MM.1S (cell line): ENCODE measurements around the gene RAB1B.

Source experiments
- DNase-seq: peaks from one replicate; pipeline ENCODE4 v3.0.0-alpha.2; 2015
- H2AFZ ChIP-seq: fragments of 300-600 bp; sonication (generic); 2 replicates; pipeline ENCODE4 v1.6.0; 2016; ENCODE audit warnings: antibody characterized with exemption, low read length
- H3F3A ChIP-seq: fragments of 300-600 bp; sonication (generic); 2 replicates; pipeline ENCODE4 v1.6.1; 2016; ENCODE audit warnings: mild to moderate bottlenecking, antibody characterized with exemption, low read length, moderate library complexity, mixed read lengths; ENCODE audit not compliant: insufficient read depth
- H3K27ac ChIP-seq: fragments of 300-600 bp; sonication (generic); 2 replicates; pipeline ENCODE4 v1.5.1; 2016; ENCODE audit warnings: mild to moderate bottlenecking, low read length
- H3K27me3 ChIP-seq: fragments of 300-600 bp; sonication (generic); replicated peaks from 2 replicates; pipeline ENCODE4 v1.6.0; 2016; ENCODE audit warnings: low read length; ENCODE audit not compliant: insufficient read depth
- H3K36me3 ChIP-seq: fragments of 300-600 bp; sonication (generic); replicated peaks from 2 replicates; pipeline ENCODE4 v1.6.1; 2016; ENCODE audit warnings: mild to moderate bottlenecking, low read length, mixed read lengths; ENCODE audit not compliant: insufficient read depth
- H3K4me1 ChIP-seq: fragments of 300-600 bp; sonication (generic); 2 replicates; pipeline ENCODE4 v1.6.1; 2016; ENCODE audit warnings: low read length, mixed read lengths
- H3K4me2 ChIP-seq: fragments of 300-600 bp; sonication (generic); 2 replicates; pipeline ENCODE4 v1.6.0; 2016; ENCODE audit warnings: low read depth, low read length
- H3K4me3 ChIP-seq: fragments of 300-600 bp; sonication (generic); 2 replicates; pipeline ENCODE4 v1.5.1; 2016; ENCODE audit warnings: low read length, mixed read lengths
- H3K79me2 ChIP-seq: fragments of 300-600 bp; sonication (generic); 2 replicates; pipeline ENCODE4 v1.6.1; 2016; ENCODE audit warnings: mixed run types, low read length, mixed read lengths
- H3K9ac ChIP-seq: fragments of 300-600 bp; sonication (generic); 2 replicates; pipeline ENCODE4 v1.6.1; 2016; ENCODE audit warnings: low read length, mixed read lengths
- H3K9me2 ChIP-seq: fragments of 300-600 bp; sonication (generic); replicated peaks from 2 replicates; pipeline ENCODE4 v1.6.1; 2016; ENCODE audit warnings: mild to moderate bottlenecking, low read length, mixed read lengths; ENCODE audit not compliant: insufficient read depth
- H3K9me3 ChIP-seq: fragments of 300-600 bp; sonication (generic); replicated peaks from 2 replicates; pipeline ENCODE4 v1.6.1; 2016; ENCODE audit warnings: mild to moderate bottlenecking, low read length, mixed read lengths; ENCODE audit not compliant: insufficient read depth
- H4K20me1 ChIP-seq: fragments of 300-600 bp; sonication (generic); 2 replicates; pipeline ENCODE4 v1.6.1; 2016; ENCODE audit warnings: mild to moderate bottlenecking, low read length, moderate library complexity, mixed read lengths; ENCODE audit not compliant: insufficient read depth
- CTCF ChIP-seq: fragments of 300-600 bp; sonication (generic); IDR thresholded peaks from 2 replicates; pipeline ENCODE4 v1.5.1; 2016; ENCODE audit warnings: antibody characterized with exemption, low read length, mixed read lengths
- EZH2 ChIP-seq: fragments of 300-600 bp; sonication (generic); optimal IDR thresholded peaks from 2 replicates; pipeline ENCODE3; 2017; ENCODE audit warnings: low read depth, mild to moderate bottlenecking, antibody characterized with exemption, low read length, mixed read lengths
- EZH2phosphoT487 ChIP-seq: fragments of 300-600 bp; sonication (generic); IDR thresholded peaks from 2 replicates; pipeline ENCODE4 v1.6.1; 2018; ENCODE audit warnings: antibody characterized with exemption, low read length

RAB1B gene

DNA sequence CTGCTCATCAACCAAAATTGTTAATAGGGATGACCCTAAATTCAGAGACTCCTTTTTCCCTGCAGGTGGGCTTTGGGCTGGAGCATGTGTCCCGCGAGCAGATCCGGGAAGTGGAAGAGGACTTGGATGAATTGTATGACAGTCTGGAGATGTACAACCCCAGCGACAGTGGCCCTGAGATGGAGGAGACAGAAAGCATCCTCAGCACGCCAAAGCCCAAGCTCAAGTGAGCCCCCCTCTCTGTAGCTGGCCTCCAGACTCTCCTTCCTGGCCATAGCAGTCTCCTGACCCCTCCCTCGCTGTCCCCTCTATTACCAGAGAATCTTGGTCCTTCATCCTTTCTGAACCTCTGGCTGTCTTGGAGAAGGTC is 47.9 kb upstream of the RAB1B start:
- Histone ChIP-seq H3K4me2 (no peak overlapping the region), H3K79me2 (no peaks in the 10 kb centered on the region), H3K27me3 (no peaks in the 10 kb centered on the region), H3K9me2 (no peaks in the 10 kb centered on the region), H4K20me1 (no peaks in the 10 kb centered on the region), H3K9me3 (no peaks in the 10 kb centered on the region), H3K9ac (no peak overlapping the region), H3F3A (peaks cover 13% of the 10 kb centered on the region), H3K27ac (no peak overlapping the region), H3K4me1 (peaks cover 14% of the 10 kb centered on the region), H3K36me3 (no peaks in the 10 kb centered on the region), H2AFZ (no peak overlapping the region), H3K4me3 (no peak overlapping the region)
- DNase-seq: no peak
- no peak for TF ChIP-seq EZH2phosphoT487
- no peak for TF ChIP-seq EZH2
- TF ChIP-seq CTCF: no peak

GRCh38 chr11:66221012-66221411 is 47.4 kb upstream of the RAB1B start:
- Histone ChIP-seq H3K4me3 (no peak overlapping the region), H4K20me1 (no peaks in the 10 kb centered on the region), H3K27me3 (no peaks in the 10 kb centered on the region), H3K9ac (no peak overlapping the region), H3K9me3 (no peaks in the 10 kb centered on the region), H3K9me2 (no peaks in the 10 kb centered on the region), H3K4me2 (no peak overlapping the region), H2AFZ (no peak overlapping the region), H3K36me3 (no peaks in the 10 kb centered on the region), H3F3A (peaks cover 13% of the 10 kb centered on the region), H3K79me2 (no peaks in the 10 kb centered on the region), H3K4me1 (peaks cover 14% of the 10 kb centered on the region), H3K27ac (no peak overlapping the region; the same call in 1 of the 2 replicates)
- no peak for TF ChIP-seq EZH2
- TF ChIP-seq CTCF: no peak
- TF ChIP-seq EZH2phosphoT487: no peak
- DNase-seq: no peak

DNA sequence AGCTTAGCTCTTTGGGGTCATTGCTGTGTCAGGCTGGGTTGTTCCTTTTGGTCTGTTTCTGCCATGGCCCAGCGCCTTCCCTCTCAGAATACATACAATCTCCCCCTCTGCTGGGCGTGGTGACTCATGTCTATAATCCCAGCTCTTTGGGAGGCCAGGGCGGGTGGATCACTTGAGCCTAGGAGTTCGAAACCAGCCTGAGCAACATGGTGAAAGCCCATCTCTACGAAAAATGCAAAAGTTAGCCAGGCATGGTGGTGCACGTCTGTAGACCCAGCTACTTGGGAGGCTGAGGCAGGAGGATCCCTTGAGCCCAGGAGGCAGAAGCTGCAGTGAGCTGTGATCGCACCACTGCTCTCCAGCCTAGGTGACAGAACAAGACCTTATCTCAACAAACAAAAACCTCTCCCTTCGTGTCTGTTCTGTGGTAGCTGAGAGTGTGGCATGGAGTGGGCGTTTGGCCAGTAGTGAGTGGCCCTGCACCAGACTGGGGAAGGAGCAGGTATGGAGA is 46.7 kb upstream of the RAB1B start:
- no peaks in the 10 kb centered on the region for H3K9me3 ChIP-seq
- H3K4me1 ChIP-seq: peaks cover 14% of the 10 kb centered on the region
- peaks cover 13% of the 10 kb centered on the region for H3F3A ChIP-seq
- peak overlapping the region; percentile 2; the same call in 1 of the 2 replicates for H3K4me3 ChIP-seq
- H3K79me2 ChIP-seq: no peaks in the 10 kb centered on the region
- no peak for DNase-seq
- TF ChIP-seq EZH2phosphoT487 (no peak), EZH2 (no peak), CTCF (no peak)
- no peaks in the 10 kb centered on the region for H3K9me2 ChIP-seq
- no peaks in the 10 kb centered on the region for H3K27me3 ChIP-seq
- H3K9ac ChIP-seq: peak overlapping the region; percentile 66
- no peaks in the 10 kb centered on the region for H4K20me1 ChIP-seq
- H3K27ac ChIP-seq: peak overlapping the region; percentile 96
- no peaks in the 10 kb centered on the region for H3K36me3 ChIP-seq
- peak overlapping the region; percentile 72 for H2AFZ ChIP-seq
- peak overlapping the region; percentile 47 for H3K4me2 ChIP-seq
